ENCODE measurements around the gene CRB3. TPM values are rescaled to one million over a fixed set of nuclear protein-coding genes. Genes with fewer than 3 reads are reported as not detected.

The CRB3 gene
- total RNA-seq, 1 donor from 2014 or later = not detected

DNA sequence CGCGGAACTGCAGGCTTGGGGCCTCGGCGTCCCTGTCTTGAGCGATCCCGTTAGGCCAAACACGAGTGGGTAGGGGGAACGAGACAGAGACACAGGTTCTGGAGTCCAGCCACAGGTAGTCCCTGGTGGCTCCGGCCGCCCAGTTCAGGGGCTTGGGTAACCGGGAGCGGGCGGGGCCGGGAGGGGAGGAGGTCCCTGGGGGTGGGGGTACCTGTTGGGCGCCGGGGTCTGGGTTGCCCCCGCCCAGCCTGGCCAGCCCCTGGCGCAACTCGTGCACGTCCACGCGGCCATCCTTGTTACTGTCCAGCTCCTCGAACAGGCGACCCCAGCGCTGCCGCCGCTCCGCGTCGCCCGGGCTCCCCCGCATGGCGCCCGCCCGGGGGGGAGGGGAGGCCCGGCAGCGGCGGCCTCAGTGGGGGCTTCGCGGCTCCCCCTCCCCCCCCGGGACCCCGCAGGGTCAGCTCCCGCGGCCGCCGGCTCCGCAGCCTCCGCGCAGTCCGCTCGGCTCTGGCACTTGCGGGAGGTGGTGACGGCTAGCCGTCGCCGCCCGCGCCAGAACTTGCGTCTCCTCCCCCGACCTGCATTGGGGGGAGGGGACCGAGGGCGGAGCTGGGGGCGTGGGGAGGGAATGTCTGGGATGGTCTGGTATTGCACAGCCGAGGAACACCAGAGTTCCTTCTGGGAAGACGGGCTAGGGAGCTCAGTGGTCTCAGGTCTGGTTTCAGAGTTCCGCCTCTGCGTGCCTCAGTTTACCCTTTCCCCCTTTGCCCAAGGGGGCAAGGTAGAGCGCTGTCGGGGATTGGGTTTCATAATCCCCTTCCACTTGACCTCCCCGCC, 4.6 kb upstream of the CRB3 start, which contains the start of gene SLC25A23:
SLC25A23 (minus strand) TSS at position 531 of the 837 bp plus-strand sequence; CDS start at position 367, 164 bp downstream.
- DNase-seq (ENCODE audit: missing footprints) = no peak
- intact Hi-C loops (cut with DNase I) = loop anchor here (1.0 kb wide), 1 partner anchor 34 kb away; no protein-coding TSS in a partner anchor
- ATAC-seq = peak; percentile 80

DNA sequence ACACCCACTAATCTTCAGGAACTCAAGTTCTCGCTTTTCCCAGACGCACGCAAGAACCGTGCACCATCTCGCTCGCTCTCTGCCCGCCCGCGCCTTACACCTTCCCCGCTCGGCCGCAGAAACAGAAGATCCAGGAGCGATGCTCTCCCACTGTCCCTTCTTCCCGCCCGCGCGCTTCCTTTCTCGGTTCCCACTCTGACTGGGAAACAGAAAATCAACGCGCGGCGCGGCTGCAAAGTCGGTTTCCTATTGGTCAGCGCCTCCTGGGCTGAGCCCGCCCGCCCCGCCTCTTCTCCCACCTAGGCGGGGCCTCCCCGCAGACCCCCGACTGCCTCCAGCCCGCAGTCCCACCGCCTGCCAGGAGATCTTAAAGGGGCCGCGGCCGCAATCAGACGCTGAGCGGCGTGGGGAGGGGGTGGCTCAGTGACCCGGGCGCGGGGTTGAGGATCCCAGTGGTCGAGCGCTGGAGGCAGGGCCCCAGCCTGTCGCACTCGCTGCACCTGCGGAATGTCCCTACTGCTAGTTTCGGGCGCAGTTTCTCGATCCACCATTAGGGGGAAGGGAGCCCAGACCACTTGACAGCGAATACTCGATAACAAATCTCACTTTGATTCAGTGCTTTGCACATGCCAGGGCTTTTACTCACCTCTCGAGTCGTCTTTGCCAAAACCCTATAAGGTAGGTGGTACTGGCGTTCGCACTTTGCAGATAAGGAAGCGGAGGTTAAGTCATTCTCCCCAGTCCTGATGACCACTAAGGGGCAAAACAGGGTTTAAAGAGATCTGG, 3.8 kb upstream of the CRB3 start:
- DNase-seq (ENCODE audit: missing footprints) = peak; percentile 97
- intact Hi-C loops (cut with DNase I) = loop anchor here (1.0 kb wide), 1 partner anchor 35 kb away; no protein-coding TSS in a partner anchor
- ATAC-seq = peak; percentile 96

DNA sequence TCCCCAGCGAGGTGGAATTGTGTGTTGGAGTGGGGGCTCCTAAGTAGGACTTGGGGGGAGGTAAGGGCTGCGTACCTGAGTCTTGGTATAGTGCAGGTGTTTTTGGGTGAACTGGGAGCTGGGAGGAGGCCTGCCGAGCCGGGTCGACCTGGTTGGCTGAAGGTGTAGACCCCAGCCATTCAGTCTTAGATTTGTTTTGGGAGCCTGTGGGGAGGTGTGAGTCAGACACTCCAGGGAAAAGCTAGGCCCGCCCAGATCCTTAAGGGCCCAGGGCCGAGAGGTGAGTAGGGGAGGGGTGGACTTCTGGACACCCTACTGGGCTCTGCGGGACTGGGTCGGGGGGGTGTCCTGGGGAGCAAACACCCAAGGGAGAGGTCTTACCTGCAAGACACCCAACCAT, 935 bp downstream of the CRB3 start:
- DNase-seq (ENCODE audit: missing footprints) (no peak), ATAC-seq (no peak)
- intact Hi-C loops (cut with DNase I) = no loop called here

DNA sequence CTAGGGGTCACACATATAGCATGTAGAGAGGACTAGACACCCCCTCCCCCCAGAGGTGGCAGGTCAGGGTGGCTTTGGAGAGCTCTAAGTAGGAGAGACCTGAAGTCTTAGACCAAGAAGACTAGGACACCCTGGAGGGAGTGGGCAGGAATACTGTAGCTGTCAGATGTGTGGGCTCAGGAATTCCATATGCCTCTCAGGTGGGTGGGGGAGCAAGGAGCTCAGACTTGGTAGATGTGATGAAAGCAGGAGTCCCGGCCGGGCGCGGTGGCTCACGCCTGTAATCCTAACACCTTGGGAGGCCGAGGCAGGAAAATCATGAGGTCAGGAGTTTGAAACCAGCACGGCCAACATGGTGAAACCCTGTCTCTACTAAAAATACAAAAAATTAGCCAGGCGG, 1.6 kb downstream of the CRB3 start:
- ATAC-seq (no peak), DNase-seq (ENCODE audit: missing footprints) (no peak)

DNA sequence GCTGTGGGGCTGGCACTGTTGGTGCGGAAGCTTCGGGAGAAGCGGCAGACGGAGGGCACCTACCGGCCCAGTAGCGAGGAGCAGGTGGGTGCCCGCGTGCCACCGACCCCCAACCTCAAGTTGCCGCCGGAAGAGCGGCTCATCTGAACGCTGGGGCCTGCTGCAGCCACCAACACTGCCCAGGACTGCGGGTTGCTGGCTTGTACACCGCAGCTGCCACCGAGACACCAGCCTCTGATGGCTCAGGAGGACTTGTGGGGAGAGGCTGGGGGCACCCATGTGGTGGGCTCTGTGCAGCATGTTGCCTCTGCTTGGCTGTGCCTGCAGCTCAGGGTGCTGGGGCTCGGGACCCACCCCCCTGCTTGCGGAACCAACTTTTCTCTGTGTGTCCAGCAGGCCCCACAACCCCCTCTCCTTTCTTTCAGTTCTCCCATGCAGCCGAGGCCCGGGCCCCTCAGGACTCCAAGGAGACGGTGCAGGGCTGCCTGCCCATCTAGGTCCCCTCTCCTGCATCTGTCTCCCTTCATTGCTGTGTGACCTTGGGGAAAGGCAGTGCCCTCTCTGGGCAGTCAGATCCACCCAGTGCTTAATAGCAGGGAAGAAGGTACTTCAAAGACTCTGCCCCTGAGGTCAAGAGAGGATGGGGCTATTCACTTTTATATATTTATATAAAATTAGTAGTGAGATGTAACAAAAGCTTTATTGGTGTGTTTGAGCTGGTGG, 2.6 kb downstream of the CRB3 start:
- ATAC-seq = no peak
- intact Hi-C loops (cut with DNase I) = no loop called here
- no peak for DNase-seq (ENCODE audit: missing footprints)

More for the DNA sequence above, 1.6 kb downstream of the CRB3 start:
- intact Hi-C loops (cut with DNase I) = no loop called here

DNA sequence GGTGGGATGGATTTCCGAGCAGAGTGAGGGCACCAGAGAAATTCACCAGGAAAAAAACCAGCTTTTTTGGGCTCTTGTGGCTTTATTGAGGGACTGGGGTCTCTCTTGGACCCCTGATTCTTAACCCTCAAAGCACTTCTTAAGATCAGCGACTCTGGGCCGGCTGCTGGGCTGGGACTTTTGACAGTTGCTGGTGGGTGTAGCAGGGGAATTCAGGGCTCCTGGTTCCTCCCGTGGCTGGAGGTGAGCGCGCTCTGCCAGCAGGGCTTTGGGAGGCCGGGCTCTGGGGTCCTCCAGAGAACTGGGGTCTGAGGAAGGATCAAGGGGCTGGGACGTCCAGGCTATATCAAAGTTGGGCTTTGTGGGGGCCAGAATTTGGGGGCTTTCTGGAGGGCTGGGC, 3.3 kb downstream of the CRB3 start:
- no peak for ATAC-seq
- no peak for DNase-seq (ENCODE audit: missing footprints)
- intact Hi-C loops (cut with DNase I) = no loop called here

DNA sequence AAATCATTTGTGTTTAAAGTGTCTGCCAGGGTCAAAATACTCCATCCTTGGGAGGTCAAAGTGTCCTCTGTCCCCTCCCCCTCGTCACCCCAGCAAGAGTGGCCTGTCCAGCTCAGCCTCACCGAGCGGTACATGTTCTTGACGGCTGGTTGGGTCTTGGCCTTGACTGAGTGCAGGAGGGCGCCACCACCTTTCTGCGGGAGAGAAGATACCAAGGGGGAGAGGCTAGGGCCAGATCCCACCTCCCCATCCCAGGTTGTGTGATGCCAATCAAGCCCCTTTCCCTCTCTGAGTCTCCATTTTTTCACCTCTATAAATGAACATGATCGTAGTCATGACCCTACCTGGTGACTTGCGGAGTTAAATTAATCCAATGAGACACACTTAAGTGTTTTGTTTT, 6.1 kb downstream of the CRB3 start:
- DNase-seq (ENCODE audit: missing footprints) (no peak), ATAC-seq (no peak)
- intact Hi-C loops (cut with DNase I) = no loop called here

DNA sequence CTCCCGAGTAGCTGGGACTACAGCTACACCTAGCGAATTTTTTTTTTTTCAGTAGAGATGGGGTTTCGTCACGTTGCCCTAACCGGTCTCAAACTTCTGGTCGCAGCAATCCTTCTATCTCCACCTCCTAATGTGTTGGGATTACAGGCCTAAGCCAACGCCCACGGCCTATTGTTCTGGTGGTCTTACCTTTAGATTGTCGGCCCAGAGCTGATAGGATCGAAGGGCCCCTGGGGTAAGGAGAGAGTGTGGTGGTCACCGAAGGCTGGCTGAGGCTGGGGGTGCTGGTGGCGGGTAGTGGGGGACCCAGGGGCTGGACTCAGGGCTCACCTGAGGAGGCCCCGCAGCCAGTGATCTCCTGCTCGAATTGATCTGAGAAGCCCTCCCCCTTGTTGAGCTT, 7.0 kb downstream of the CRB3 start:
- ATAC-seq (no peak), DNase-seq (ENCODE audit: missing footprints) (no peak)
- intact Hi-C loops (cut with DNase I) = no loop called here

DNA sequence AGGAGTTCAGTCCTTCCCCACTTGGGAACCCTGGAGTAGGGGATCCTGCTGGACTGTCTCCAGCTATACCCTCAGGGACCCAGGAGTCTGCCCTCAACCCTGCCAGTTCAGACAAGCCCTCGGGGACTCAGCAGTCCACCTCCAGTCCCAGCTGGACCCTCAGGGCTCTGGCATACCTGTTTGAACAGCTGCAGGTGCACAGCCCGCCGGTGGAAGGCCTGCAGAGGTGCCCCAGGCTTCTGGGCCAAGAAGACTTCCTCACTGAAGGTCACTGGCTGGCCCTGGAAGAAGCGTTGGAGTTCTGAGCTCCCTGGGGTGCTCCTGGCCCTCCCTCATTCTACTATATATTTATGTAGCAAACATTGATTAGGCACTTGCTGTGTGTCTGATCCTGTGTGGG, 8.6 kb downstream of the CRB3 start:
- ATAC-seq (no peak), DNase-seq (ENCODE audit: missing footprints) (no peak)
- intact Hi-C loops (cut with DNase I) = no loop called here

DNA sequence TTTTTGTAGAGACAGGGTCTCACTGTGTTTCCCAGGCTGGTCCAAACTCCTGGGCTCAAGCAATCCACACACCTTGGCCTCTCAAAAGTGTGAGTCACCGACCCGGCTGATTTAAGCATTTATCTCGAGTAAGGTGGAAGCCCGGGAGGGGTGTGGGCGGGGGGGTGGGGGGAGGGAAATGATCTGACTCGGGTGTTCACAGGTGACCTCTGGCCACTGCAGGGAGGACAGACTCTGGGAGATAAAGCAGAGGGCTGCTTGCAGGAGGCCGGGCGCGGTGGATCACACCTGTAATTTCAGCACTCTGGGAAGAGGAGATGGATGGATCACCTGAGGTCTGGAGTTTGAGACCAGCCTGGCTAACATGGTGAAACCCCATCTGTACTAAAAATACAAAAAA, 9.6 kb downstream of the CRB3 start:
- intact Hi-C loops (cut with DNase I) = no loop called here
- DNase-seq (ENCODE audit: missing footprints) (no peak), ATAC-seq (no peak)

DNA sequence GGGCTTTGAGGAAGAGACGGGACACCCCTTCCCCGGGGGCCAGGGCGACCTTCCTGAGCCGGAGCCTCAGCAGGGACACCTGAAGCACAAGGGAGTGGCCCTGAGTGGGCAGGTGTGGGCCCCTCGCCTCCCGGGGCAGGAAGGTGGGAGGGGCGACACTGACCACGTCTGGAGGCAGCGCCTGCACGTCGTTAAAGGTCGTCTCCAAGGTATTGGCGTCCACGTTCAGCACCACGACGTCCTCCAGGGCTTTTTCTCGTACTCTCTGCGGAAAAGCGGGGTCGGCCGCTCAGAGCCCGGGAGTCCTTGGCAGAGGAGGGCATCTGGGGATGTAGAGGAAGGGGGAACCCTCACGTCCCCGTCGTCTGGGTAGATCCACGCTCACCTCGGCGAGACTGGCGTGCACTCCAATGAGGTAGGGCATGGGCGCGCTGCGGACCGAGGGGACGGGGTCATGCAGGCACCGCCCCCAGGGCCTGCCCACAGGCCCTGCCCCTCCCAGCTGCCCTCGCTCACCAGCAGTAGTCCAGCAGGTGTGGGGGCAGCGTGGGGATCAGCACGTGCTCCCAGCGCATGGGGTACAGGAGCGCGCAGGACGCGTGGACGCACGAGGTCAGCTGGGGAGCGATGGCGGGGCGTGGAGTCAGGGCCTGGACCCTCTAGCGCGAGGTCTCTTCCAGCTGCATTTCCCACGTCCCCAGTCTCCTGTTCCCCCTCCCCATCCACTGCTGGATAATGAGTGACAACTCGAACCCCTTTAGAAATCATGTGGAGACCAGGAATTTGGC, 11.4 kb downstream of the CRB3 start:
- ATAC-seq (no peak), DNase-seq (ENCODE audit: missing footprints) (peak; percentile 60)
- intact Hi-C loops (cut with DNase I) = no loop called here

DNA sequence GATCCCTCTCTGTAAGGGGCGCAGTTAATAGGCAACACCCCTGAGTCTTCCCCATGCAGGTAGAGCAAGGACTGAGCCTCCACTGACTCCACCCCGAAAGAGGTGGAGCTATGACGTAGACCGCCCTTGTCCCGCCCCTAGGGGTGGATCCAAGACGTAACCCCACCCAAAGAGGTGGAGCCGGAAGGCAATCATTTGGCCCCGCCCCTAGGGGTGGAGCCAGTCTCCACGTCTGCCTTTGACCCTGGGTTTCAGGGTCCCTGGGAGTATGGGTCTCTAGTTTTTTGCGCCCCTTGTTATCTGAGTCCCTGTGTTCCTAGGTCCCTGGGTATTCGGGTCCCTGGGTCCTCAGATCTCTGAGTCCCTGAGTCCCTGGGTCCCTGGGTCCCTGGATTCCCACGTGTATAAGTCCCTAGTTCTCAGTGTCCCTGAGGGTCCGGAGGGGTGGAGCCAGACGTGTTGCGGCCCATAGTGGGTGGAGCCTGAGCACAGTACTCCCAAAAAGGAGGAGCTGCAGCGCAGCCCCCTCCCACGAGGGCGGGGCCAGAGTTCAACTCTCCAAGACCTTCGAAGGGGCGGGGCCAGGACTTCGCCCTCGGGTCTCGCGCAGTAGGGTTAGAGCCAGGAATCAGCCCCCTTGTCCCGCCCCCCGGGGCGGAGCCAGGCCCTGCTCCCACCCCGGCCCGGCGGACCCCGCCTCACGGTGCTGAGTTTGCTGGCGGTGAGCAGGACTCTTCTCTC, 12.3 kb downstream of the CRB3 start:
- intact Hi-C loops (cut with DNase I) = no loop called here
- ATAC-seq (no peak), DNase-seq (ENCODE audit: missing footprints) (peak; percentile 72)

DNA sequence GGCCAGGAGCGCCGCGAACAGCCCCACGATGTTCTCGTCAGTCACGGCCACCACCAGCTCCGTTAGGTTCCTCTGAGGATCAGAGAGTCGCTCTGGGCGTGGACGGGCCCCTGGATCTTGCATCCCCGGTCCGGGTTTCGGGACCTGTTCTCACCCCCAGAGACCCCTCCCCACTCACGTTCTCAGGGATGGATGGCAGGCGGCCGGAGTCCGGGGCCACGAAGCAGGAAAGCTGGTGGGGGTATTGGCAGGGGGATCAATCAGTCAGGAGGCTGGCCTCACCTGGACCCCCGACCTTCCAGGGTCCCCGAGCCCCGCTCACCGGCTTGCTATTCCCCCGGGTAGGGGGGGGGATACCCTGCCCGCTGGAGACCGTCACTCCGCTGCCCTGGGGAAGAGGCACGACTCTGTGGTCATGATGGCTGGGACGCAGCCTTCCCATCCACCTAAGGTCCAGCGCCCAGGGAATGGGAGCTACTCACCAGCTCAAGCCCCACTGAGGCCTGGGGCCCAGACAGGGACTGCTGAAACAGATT, 12.9 kb downstream of the CRB3 start:
- intact Hi-C loops (cut with DNase I) = no loop called here
- DNase-seq (ENCODE audit: missing footprints) (peak; percentile 57), ATAC-seq (no peak)

DNA sequence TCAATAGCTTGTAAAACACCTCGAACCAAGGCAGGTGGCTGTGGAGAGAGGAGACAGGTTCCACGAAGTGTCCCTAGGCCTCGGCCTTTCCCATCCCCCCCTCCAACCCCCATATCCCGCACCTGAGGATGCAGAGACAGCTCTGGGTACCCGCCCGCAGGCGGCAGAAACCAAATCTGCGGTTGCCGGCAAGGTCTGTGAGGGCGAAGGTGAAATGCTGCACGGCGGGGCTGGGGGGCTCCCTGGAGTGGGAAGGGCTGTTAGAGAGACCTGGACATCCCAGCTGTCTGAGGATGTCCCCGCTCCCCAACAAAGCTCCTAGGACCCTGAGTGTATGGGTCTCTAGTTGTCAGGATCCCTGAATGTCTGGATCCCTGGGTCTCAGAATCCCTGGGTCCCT, 14.7 kb downstream of the CRB3 start:
- ATAC-seq = no peak
- intact Hi-C loops (cut with DNase I) = no loop called here
- DNase-seq (ENCODE audit: missing footprints) = no peak

DNA sequence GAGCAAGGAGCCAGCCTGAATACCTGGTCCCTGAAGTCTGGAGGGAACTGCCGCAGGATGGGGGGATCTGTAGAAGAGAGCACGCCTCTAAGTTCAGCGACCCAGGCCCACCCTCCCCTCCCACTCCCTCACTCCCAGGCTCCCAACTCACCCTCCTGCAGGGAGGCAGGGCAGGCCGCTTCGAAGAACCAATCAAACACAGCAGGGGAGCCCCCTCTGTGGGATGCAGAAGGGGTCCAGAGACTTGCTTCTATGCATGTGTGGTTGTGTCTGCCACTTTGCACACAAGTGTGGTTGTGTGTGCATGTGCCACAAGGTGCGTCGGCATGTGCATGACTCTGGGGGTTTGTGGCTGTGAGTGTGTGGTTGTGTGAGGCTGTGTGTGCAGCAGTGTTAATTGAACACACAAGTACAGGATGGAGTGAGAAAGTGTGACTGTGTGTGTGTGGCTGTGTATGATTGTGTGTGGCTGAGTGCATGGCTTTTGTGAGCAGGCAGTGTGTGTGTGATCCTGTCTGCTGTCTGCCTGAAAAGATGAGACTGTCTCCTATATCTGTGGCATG, 15.8 kb downstream of the CRB3 start:
- no peak for ATAC-seq
- DNase-seq (ENCODE audit: missing footprints) = no peak
- intact Hi-C loops (cut with DNase I) = no loop called here

DNA sequence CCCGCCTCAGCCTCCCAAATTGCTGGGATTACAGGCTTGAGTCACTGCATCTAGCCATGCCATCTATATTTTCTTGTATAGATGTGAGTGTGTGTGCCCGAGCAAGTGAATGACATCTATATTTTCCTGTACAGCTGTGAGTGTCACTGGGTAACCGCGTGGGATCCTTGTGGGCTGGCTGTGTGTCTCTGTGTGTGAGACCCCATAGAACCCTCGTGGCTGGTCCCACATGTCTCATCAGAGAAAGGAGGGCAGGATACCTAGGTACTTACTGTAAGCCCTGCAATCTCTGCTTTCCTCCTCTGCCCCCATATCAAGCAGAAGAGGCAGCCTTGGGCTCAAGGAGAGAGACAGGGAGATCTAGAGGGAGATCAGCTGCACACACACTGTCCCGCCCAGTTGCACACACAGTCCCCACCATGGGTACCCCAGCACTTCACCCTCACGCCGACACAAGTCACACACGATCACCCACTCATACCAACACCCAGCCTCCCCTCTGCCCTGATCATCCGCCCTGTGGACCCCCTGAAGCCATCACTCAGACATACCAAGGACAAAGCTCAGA, 16.9 kb downstream of the CRB3 start:
- ATAC-seq (no peak), DNase-seq (ENCODE audit: missing footprints) (no peak)
- intact Hi-C loops (cut with DNase I) = no loop called here
